GM21528 (cell line): Measurements from ENCODE around the gene FALEC.

Experiments
- ATAC-seq: cut with Tn5 transposase; IDR thresholded peaks from one replicate; pipeline ENCODE4 v1.9.1; 2021; ENCODE audit warnings: mild to moderate bottlenecking, moderate library complexity; ENCODE audit not compliant: unreplicated experiment, low FRiP score

FALEC gene

DNA sequence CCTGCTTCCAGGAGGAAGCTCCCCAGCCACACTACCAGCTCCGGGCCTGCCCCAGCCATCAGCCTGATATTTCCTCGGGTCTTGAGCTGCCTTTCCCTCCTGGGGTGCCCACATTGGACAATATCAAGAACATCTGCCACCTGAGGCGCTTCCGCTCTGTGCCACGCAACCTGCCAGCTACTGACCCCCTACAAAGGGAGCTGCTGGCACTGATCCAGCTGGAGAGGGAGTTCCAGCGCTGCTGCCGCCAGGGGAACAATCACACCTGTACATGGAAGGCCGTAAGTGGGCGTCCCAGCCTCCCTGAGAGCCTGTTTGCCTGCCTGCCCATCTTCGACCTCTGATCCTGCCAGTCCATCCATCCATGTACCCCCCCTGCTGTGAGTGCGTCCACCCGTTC lies 4.0 kb upstream of the FALEC start:
- no peak for ATAC-seq

DNA sequence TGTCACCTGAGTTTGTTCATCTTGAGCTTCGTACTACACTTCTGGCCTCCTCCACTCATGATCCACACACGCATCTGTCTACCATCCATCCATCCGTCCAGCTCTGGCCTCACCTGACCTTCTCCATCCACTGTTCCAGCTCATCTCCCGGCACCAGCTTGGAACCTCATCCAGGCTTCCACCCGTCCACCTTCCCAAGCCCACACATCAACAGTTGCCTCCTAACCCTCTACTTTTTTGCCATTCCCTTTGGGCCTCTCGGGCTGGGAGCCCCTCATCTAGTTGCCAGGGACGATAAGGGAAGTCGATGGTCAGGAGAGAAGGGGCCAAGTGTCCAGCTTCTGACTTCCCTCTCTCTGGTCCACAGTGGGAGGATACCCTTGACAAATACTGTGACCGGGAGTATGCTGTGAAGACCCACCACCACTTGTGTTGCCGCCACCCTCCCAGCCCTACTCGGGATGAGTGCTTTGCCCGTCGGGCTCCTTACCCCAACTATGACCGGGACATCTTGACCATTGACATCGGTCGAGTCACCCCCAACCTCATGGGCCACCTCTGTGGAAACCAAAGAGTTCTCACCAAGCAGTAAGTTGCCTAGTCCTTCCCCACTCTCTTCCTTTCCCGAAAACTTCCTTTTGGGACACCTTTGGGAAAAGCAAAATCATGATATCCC lies 3.4 kb upstream of the FALEC start:
- ATAC-seq = no peak

DNA sequence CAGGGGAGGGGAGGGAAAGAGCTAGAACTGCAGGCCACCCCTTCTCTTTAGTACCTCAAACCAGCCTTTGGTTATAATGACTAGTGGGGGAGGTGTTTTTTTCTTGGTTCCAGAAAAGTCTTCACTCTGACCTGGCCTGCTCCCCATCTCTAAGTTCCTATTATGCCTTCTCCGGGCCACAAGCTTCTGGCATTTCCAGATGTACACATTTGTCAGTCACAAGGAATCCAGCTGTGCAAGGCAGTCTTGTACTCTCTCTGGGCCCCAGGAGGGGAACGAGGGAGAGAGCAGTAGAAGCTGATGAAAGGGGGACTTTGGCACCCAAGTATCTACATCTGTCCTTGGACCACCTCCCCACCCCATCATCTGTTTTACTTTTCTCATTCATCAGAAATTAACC lies 2.7 kb upstream of the FALEC start:
- ATAC-seq = no peak

DNA sequence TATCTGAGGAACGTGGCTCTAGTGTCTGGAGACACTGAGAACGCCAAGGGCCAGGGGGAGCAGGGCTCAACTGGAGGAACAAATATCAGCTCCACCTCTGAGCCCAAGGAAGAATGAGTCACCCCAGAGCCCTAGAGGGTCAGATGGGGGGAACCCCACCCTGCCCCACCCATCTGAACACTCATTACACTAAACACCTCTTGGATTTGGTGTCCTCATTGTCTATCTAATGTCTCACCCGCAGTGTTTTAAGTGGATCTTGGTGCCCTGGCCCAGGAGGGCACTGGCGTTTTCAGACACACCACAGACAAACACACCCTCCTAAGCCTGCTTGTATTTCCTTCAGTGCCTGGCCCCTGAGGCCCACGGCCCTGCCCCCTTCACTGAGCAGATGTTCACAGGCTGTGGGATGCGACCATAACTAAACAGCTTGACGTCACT lies 2.2 kb upstream of the FALEC start:
- ATAC-seq = no peak

DNA sequence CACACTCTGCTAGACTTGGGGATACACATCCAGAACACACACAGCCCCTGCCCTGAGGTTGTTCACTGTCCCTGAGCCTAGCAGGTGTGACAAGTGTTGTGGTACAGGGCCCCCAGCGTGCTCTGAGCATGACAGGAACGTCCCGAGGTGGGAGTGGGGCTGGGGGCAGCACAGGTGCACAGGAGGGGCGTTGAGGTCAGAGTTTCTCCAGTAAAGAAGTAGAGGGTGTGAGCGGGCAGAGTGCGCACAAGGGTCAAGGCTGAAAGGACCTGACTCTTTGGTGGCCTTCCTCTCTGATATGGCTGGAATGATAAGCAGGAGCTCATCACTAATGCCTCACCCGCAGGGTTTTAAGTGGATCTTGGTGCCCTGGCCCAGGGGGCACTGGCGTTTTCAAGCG lies 1.3 kb upstream of the FALEC start:
- ATAC-seq = no peak

DNA sequence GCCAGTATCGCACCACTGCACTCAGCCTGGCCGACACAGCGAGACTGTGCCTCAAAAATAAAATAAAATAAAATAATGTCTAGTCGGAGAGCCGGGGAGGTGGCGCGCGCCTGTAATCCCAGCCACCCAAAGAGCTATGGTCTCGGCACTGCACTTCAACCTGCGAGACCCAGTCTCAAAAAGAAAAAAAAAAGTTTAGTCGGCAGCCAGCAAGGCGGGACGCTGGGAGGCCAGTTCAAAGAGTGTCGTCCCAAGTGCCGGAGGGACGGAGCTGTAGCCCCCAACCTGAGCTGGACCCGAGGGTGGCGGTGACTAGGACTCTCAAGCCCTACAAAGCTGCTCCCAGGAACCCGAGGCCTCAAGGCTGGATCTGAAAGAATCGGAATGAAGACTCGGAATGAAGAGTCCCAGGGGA lies 632 bp upstream of the FALEC start:
- ATAC-seq = no peak

DNA sequence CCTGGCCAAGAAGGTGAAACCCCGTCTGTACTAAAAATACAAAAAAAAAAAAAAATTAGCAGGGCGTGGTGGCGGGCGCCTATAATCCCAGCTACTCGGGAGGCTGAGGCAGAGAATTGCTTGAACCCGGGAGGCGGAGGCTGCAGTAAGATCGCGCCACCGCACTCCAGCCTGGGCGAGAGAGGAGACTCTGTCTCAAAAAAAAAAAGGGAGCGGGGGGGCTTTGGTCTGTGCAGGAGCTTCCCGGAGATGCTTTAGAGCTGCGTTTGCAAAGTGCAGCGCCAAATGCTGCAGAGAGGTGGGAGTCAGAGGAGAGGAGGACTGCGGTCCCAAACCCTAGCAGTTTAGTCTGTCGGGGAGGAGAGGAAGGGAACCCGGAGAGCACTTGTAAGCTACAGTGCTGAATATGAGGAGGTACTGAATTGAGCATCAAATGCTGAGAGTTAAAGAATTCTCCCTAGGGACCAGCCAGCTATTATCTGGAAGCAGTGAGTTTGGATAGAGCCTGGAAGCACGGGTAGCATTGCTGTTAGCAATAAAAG lies 569 bp downstream of the FALEC start:
- ATAC-seq = peak; percentile 3

DNA sequence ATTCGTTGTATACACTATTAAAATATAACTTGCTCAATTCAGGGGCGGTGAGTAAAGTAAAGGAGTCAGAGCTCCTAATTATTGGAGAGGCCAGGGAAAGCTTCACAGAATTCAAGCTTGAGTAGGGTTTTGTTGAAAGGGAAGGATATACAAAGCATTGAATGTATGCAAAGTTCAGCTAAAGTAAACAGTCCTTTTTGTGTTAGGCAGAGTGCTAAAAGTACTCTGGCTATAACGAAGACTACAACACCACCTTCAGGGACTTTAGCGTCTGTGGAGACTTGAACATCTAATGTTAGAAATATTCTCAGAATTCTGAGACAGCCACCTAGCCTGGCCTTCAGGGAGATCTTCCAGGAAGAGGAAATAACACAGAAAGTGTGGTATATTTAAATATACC lies 1.1 kb downstream of the FALEC start:
- no peak for ATAC-seq

DNA sequence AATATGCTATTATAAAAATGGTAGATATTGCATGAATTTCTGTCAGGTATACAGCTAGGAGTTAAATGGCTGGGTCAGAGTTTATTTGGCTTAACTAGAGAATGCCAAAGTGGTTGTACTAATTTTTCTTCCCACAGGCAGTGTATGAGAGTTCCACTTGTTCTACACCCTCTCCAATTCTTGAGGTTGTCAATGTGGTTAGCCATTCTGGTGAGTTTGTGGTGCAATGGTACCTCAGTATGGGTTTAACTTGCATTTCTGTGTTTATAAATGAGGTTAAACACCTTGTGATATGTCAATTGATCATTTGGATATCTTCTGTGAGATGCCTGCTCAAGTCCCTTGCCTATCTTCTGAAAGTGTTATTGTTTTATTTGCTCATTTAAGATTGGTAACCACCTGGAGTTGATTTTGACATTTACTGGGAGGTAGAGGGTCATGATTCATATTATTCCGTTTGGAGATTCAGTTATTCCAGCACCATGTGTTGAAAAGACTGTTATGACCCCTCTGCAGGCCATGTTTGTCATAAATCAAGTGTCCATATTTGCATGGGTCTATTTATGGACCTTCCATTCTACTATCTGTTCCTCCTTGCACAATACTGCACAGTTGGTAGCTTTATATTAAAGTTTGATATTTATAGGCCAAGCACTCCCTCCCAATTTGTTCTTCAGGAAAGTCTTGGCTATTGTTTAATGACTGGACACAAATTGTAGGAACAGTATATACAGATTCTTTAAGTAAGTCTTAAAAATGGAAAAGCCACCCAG lies 5.8 kb downstream of the FALEC start:
- ATAC-seq = no peak

DNA sequence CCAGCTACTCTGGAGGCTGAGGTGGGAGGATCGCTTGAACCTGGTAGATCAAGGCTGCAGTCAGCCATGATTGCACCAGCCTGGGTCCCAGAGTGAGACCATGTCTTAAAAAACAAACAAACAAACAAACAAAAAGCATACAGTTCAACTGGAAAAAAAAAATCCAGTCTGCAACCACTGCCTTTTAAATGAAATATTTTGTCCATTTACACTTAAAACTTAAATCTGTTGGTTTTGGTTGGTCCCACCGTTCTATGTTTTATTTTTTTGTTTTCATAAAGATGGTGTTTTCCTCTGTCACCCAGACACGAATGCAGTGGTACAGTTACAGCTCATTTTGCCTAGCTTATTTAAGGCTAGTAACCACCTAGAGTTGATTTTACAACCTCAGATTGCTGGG lies 9.8 kb downstream of the FALEC start:
- ATAC-seq = no peak

DNA sequence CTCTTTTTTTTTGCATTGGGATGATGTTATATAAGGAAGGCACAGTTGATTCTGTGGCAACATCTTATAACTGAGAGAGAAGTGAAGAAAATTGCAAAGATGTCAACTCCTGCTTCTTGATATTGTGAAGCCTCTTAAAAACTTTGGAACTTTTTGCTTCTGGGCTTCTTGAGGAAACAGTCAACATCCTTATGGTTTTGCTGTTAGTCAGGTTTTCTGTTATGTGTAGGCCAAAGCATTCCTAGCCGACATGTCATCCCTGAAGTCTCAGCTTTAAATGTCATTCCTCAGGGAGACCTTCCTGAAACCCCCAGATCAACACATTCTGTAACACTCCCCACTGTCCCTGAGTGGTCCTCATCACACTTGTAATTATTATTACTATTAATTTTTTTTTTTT lies 12.6 kb downstream of the FALEC start:
- ATAC-seq = no peak

DNA sequence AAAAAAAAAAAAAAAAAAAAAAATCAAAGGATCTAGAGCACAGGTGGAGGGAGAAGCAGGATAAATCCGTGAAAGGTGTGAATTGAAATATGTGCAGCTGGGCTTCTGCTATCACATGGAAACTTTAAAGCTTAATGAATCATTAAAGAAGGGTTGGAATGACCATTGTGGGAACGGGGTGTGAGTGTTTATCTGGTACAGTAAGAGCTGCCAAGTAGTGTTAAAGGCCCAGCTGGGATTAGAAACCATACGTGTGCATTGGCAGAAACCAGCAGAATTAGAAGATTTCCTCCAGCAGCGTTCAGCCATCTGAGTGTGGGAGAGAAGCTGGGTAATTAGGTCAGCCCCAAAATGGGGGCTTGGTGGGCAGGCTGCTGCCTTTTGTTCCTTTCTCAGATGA lies 13.5 kb downstream of the FALEC start:
- no peak for ATAC-seq

DNA sequence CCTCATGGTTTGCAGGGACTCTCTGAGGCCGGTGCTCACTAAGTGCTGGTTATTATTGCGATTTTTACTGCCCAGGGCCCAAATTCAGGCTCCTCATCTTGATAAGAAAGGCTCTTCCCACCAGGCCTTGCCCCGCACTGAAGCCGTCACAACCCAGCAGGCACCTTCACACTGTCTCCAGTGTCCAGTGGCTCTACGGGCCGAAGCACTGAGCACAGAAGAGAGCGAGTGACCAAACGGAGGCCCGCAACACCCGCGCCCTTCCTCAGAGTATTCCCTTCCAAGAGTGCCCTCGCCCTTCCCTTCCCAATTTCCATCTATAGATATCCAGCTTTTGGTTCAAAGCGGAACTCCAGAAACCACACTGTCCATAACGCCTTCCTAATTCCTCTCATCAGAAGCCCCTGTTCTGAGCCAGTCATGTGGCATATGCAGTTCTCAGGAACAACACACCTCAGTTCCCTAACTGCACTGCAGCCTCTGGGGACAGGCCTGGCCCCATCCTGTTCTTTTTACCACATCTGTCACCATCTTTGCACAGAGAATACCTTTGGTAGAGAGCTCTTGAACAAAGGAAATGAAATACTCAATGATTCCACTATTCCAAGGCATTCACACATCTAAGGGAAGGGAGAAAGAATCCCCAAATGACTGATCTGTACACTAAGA lies 15.1 kb downstream of the FALEC start:
- ATAC-seq = no peak

DNA sequence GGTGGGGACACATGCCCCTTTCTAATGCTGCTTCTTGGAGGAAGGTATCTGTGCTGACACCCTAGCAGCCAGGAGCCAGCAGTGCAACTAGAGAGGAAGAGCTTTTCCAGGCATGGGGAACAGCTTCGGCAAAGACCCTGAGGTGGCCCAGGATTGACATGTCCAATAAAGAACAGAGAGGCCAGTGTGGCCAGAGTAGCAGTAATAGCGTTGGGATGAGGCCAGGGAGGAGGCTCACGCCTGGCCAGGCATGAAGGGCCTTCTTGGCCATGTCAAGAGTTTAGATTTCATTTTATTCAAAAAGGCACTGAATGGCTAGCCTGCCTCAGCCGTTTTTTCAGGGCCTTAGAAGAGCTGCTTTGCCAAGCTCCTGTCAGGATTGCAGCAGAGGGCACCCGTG lies 17.3 kb downstream of the FALEC start:
- ATAC-seq = no peak

DNA sequence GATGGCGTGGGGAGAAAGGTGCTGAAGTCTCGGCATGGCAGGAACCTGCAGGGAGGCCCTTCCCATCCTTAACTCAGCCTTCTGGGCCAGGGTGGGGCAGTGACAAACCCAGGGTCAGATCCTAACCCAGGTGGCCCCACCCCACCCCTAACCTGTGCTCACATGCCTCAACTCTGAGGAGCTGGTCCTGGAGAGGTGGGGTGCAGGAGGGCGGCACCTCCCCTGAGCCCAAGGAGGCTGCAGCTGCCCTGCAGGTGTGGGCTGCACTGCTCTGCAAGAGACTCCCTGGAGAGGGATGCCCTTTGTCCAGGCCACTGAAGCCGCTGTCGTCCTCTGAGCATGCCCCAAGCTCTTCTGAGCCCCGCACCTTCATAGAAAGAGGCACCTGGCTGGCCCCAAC lies 18.4 kb downstream of the FALEC start:
- no peak for ATAC-seq

DNA sequence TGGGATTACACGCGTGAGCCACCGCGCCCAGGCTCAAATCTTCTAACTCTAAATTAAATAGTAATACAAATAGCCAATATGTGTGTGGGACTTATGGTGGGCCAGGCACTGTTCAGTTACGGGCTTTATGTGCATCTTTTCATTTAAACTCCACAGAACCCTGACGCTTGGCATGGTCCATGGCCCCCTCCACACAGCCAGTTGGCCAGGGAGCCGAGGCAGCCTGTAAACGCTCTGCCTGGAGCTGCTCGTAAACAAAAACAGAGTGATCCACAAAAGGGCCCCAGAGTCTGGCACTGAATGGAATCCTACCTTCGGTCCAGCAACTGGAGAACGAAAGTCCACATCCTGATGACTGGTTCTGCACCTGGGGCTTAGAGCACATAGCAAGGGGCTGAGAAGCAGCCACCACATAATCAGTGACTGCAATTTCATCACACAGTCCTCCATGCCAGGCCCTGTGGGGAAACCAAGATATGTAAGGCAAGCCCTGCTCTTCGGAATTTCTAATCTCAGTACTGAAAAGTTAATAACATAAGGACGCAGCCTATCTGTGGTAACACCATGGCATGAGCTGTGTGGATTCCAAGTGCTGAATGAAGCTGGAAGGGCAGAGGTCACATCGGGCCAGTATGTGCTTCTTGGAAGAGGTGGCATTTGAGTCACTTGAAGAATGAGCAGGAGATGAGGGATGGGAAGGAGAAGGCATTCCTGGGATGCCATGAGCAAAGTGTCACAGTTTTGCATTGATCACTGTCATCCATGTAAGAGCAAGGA lies 20.1 kb downstream of the FALEC start:
- no peak for ATAC-seq

DNA sequence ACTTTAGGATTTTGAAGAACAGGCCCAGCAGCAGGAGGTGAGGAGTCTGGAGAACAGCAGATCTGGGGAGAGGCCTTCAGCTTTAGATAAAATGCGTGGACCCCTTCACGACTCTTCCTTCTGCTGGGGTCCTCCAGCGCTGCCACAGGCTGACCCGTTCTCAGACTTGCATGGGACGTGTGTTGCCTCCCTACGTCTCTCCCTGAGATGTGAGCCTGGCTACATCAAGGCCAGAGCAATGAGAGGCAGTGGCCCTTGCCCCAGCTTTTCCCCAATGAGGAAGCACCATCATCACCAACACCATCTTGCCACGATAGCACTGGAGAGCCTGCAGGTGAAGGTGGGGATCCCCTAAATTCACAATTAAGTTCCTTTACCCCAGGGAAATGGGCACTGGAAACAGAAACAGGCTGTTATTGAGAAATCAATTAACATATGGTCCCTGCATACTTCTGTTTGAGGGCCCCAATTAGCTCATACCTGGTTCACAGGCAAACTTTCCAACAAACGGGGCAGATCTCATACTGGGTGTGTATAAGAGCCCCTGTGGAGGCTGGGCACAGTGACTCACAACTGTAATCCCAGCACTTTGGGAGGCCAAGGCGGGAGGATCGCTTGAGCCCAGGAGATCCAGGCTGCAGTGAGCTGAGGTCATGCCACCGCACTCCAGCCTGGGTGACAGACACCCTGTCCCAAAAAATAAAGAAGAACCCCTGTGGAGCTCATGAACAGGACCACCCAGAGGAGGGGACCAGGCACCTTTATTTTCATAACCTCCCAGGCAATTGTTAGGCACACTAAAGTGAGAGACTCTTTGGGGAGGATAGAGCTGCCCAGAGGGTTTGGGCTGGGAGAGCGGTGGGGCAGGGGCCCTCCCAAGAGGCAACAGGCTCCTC lies 21.5 kb downstream of the FALEC start:
- no peak for ATAC-seq

DNA sequence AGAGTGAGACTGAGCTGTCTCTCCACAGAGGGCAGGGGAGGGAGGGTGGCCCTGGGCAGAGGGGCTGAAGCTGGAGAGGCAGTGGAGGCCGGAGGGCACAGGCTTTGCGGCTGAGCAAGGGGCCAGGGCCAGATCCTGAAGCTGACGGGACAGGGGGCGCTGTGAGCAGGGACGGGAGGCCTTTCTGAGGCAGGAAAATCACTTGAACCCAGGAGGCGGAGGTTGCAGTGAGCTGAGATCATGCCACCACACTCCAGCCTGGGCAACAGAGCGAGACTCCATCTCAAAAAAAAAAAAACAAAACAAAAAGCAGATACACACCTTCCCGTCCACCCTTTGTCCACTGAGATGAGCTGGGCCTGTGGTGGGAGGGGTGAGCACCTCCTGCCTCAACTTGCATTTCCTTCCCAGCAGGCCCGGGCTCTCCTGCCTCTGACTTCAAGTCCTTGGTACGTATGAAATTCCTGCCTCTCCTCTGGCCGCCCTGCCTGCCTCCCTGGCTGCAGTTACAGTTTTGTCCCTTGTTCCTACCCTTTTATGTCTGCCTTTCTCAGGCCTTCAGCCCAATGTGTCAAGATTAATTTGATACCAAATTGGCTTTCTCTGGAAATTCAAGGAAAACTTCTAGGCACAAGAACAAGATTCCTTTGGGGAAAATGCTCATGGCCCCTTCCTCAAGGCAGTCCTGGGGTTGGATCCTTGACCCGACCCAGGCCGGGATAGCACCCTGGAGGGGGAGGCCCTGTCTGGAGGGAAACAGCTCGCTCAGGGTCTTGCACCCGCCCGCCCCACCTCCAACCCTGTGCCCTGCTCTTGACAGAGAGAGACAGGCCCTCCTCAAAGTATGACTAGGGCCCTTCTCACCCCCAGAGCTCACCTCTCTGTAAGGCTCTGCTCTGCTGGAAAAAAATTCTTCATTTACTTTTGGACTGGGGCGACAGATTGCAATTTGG lies 22.5 kb downstream of the FALEC start:
- no peak for ATAC-seq
